Ovary (tissue), 3 donors: ENCODE measurements around the gene SLC9A1.

ENCODE experiments used
- CTCF ChIP-seq, 3 donors: fragments of 450-650 bp in 2 of 3; fragments of 200-600 bp in 1 of 3; IDR thresholded peaks; one replicate each; pipeline versions ENCODE4 v1.5.1 to v1.8.0; 2016 to 2022; ENCODE audit warnings: antibody characterized with exemption in 3 of 3, mild to moderate bottlenecking in 1 of 3
- EP300 ChIP-seq: sonication (generic); formaldehyde crosslinking; IDR thresholded peaks from one replicate; pipeline ENCODE4 v1.6.1; 2017; ENCODE audit warnings: antibody characterized with exemption
- POLR2A ChIP-seq: fragments of 450-650 bp; IDR thresholded peaks from one replicate; pipeline ENCODE4 v1.6.1; 2017; ENCODE audit warnings: antibody characterized with exemption, mild to moderate bottlenecking, moderate library complexity
- donor health status: DM: no; HTN: no; CAD: no.

GRCh38 chr1:27113861-27114260 is 41.1 kb downstream of the SLC9A1 start:
- TF ChIP-seq CTCF (IDR thresholded peaks at IDR 0.05) (no peak), POLR2A (no peak), EP300 (no peak)
